ENCODE measurements around the gene TSPAN9. TPM values are rescaled to one million over a fixed set of nuclear protein-coding genes. Genes with fewer than 3 reads are reported as not detected.

The TSPAN9 gene
- total and polyA plus RNA-seq, 4 experiments from 2014 or later = 0.67 to 0.84 TPM; not detected in 2

DNA sequence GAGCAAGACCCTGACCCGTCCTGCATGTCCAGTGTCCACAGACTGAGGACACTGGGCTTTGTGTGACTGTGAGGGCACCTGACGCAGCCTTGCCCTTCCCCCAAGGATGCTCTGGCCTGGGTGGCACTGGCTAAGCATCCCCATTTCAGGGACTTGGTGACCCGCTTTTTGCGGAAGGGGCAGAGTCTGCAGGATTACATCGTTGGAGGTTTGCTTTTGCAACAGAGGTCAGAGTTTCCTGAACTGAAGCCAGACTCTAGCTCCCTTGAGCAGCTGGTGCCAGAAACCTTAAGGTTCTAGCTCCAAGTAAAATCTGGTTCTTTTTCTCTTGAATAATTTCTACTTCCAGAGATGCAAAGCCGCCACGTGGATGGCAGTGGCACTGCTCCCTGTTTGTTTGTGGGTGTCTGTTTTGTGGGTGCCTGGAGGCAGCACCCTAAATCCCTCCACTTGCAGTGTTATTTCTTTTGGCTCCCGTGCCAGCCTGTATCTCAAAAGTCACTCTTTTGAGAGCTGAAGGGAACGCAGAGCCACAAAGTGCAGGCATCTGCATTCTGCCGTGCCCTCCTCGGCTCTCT, 184.7 kb downstream of the TSPAN9 start:
- intact Hi-C loops (cut with micrococcal nuclease) = no loop called here
- DNase-seq = no peak
- no peaks in the 10 kb centered on the region for H3K9me3 ChIP-seq (ENCODE audit: control insufficient read depth in 1 of 2, low read length in 2 of 2)
- no peak overlapping the region for H3K27ac Mint-ChIP-seq
- H3K36me3 ChIP-seq (ENCODE audit: insufficient read depth, low read length) = no peaks in the 10 kb centered on the region
- H3K4me1 ChIP-seq (ENCODE audit: insufficient read depth, low read length) = no peaks in the 10 kb centered on the region
- no peaks in the 10 kb centered on the region for H3K36me3 Mint-ChIP-seq
- H3K27me3 ChIP-seq (ENCODE audit: insufficient read depth, low read length) = no peaks in the 10 kb centered on the region
- H3K9me3 Mint-ChIP-seq = no peaks in the 10 kb centered on the region
- no peak overlapping the region for H3K27ac ChIP-seq (ENCODE audit: low read depth, low read length)
- CTCF ChIA-PET (ENCODE audit: partially characterized antibody) = interaction anchor here (1.5 kb wide), 1 partner anchor 13 kb away, joined by 4 read pairs; no protein-coding TSS in a partner anchor
- H3K4me1 Mint-ChIP-seq = no peaks in the 10 kb centered on the region
- peaks cover 0 to 8% of the 10 kb centered on the region in 2 donors for H3K27me3 Mint-ChIP-seq
- POLR2A ChIA-PET (ENCODE audit: partially characterized antibody) = no interaction called here
- H3K4me3 ChIP-seq (ENCODE audit: low read length in 2 of 2) = no peak overlapping the region
- no peak overlapping the region for H3K4me3 Mint-ChIP-seq

GRCh38 chr12:3262470-3262869, 185.3 kb downstream of the TSPAN9 start:
- H3K4me3 Mint-ChIP-seq = no peak overlapping the region
- H3K4me3 ChIP-seq (ENCODE audit: low read length in 2 of 2) = no peak overlapping the region
- no peaks in the 10 kb centered on the region for H3K36me3 Mint-ChIP-seq
- no peak overlapping the region for H3K27ac ChIP-seq (ENCODE audit: low read depth, low read length)
- H3K9me3 ChIP-seq (ENCODE audit: control insufficient read depth in 1 of 2, low read length in 2 of 2) = no peaks in the 10 kb centered on the region
- no peaks in the 10 kb centered on the region for H3K4me1 Mint-ChIP-seq
- POLR2A ChIA-PET (ENCODE audit: partially characterized antibody) = no interaction called here
- H3K36me3 ChIP-seq (ENCODE audit: insufficient read depth, low read length) = no peaks in the 10 kb centered on the region
- DNase-seq = no peak
- intact Hi-C loops (cut with micrococcal nuclease) = no loop called here
- no peaks in the 10 kb centered on the region for H3K4me1 ChIP-seq (ENCODE audit: insufficient read depth, low read length)
- H3K9me3 Mint-ChIP-seq = no peaks in the 10 kb centered on the region
- H3K27me3 Mint-ChIP-seq = peaks cover 0 to 8% of the 10 kb centered on the region in 2 donors
- H3K27ac Mint-ChIP-seq = no peak overlapping the region
- H3K27me3 ChIP-seq (ENCODE audit: insufficient read depth, low read length) = no peaks in the 10 kb centered on the region
- CTCF ChIA-PET (ENCODE audit: partially characterized antibody) = interaction anchor here (1.5 kb wide), 1 partner anchor 13 kb away, joined by 4 read pairs; no protein-coding TSS in a partner anchor

- H3K27me3 Mint-ChIP-seq = peaks cover 0 to 5% of the 10 kb centered on the region in 2 donors
- H3K4me3 ChIP-seq (ENCODE audit: low read length in 2 of 2) = no peak overlapping the region
- no peaks in the 10 kb centered on the region for H3K4me1 Mint-ChIP-seq
- no peaks in the 10 kb centered on the region for H3K9me3 ChIP-seq (ENCODE audit: control insufficient read depth in 1 of 2, low read length in 2 of 2)
- POLR2A ChIA-PET (ENCODE audit: partially characterized antibody) = no interaction called here
- CTCF ChIA-PET (ENCODE audit: partially characterized antibody) = interaction anchor here (1.5 kb wide), 1 partner anchor 12 kb away, joined by 4 read pairs; no protein-coding TSS in a partner anchor
- no peaks in the 10 kb centered on the region for H3K36me3 Mint-ChIP-seq
- H3K36me3 ChIP-seq (ENCODE audit: insufficient read depth, low read length) = no peaks in the 10 kb centered on the region
- H3K27me3 ChIP-seq (ENCODE audit: insufficient read depth, low read length) = no peaks in the 10 kb centered on the region
- no peak overlapping the region for H3K27ac ChIP-seq (ENCODE audit: low read depth, low read length)
- H3K27ac Mint-ChIP-seq = no peak overlapping the region
- no peaks in the 10 kb centered on the region for H3K9me3 Mint-ChIP-seq
- H3K4me3 Mint-ChIP-seq = no peak overlapping the region
- intact Hi-C loops (cut with micrococcal nuclease) = no loop called here
- no peak for DNase-seq
- no peaks in the 10 kb centered on the region for H3K4me1 ChIP-seq (ENCODE audit: insufficient read depth, low read length)
Observed at GRCh38 chr12:3263282-3263681, 186.1 kb downstream of the TSPAN9 start.

- H3K4me1 Mint-ChIP-seq = no peaks in the 10 kb centered on the region
- H3K9me3 Mint-ChIP-seq = no peaks in the 10 kb centered on the region
- no peaks in the 10 kb centered on the region for H3K36me3 ChIP-seq (ENCODE audit: insufficient read depth, low read length)
- H3K27me3 ChIP-seq (ENCODE audit: insufficient read depth, low read length) = no peaks in the 10 kb centered on the region
- no peaks in the 10 kb centered on the region for H3K4me1 ChIP-seq (ENCODE audit: insufficient read depth, low read length)
- DNase-seq = no peak
- no peak overlapping the region for H3K4me3 Mint-ChIP-seq
- H3K27me3 Mint-ChIP-seq = peaks cover 0 to 5% of the 10 kb centered on the region in 2 donors
- ChIA-PET POLR2A (ENCODE audit: partially characterized antibody) (no interaction called here), CTCF (ENCODE audit: partially characterized antibody) (interaction anchor here (3.6 kb wide), 1 partner anchor 12 kb away, joined by 19 read pairs; no protein-coding TSS in a partner anchor)
- no peaks in the 10 kb centered on the region for H3K9me3 ChIP-seq (ENCODE audit: control insufficient read depth in 1 of 2, low read length in 2 of 2)
- intact Hi-C loops (cut with micrococcal nuclease) = no loop called here
- H3K27ac ChIP-seq (ENCODE audit: low read depth, low read length) = no peak overlapping the region
- no peak overlapping the region for H3K4me3 ChIP-seq (ENCODE audit: low read length in 2 of 2)
- no peaks in the 10 kb centered on the region for H3K36me3 Mint-ChIP-seq
- no peak overlapping the region for H3K27ac Mint-ChIP-seq
Observed at GRCh38 chr12:3263939-3264922, 187.1 kb downstream of the TSPAN9 start.

- Mint-ChIP-seq H3K4me3 (no peak overlapping the region), H3K27ac (no peak overlapping the region), H3K27me3 (peaks cover 0 to 2% of the 10 kb centered on the region in 2 donors), H3K9me3 (no peaks in the 10 kb centered on the region), H3K4me1 (no peaks in the 10 kb centered on the region), H3K36me3 (no peaks in the 10 kb centered on the region)
- Histone ChIP-seq H3K27ac (ENCODE audit: low read depth, low read length) (no peak overlapping the region), H3K27me3 (ENCODE audit: insufficient read depth, low read length) (no peaks in the 10 kb centered on the region), H3K36me3 (ENCODE audit: insufficient read depth, low read length) (no peaks in the 10 kb centered on the region), H3K4me3 (ENCODE audit: low read length in 2 of 2) (no peak overlapping the region), H3K4me1 (ENCODE audit: insufficient read depth, low read length) (no peaks in the 10 kb centered on the region), H3K9me3 (ENCODE audit: control insufficient read depth in 1 of 2, low read length in 2 of 2) (no peaks in the 10 kb centered on the region)
- CTCF ChIA-PET (ENCODE audit: partially characterized antibody) = interaction anchor here (1.3 to 3.6 kb wide), 2 partner anchors 11 to 192 kb away, joined by 3 to 19 read pairs; no protein-coding TSS in a partner anchor
- DNase-seq = no peak
- POLR2A ChIA-PET (ENCODE audit: partially characterized antibody) = no interaction called here
- intact Hi-C loops (cut with micrococcal nuclease) = no loop called here
Observed at GRCh38 chr12:3265406-3265805, 188.2 kb downstream of the TSPAN9 start.

DNA sequence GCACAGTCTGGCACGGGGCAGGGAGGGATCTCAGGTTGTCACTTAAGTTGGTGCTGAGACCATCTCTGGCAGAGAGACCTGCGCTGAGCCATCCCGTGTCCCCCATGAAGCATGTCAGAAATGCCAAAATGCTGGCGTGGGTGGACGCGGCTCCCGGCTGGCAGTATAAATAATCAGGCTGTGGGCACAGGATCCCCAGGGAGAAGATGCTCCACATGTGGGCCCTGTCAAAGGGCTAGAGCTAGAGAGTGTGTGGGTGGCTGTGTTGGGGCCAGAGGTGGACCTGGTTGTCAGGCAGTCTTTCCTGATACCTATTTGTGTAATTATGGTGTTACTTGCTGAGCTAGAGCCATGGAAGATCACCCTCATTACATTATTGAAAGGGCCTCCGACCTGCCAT, 189.5 kb downstream of the TSPAN9 start:
- Mint-ChIP-seq H3K9me3 (no peaks in the 10 kb centered on the region), H3K4me3 (no peak overlapping the region), H3K36me3 (no peaks in the 10 kb centered on the region), H3K4me1 (no peaks in the 10 kb centered on the region), H3K27ac (no peak overlapping the region), H3K27me3 (peaks cover 3% of the 10 kb centered on the region in 2 donors)
- no peak for DNase-seq
- intact Hi-C loops (cut with micrococcal nuclease) = no loop called here
- POLR2A ChIA-PET (ENCODE audit: partially characterized antibody) = no interaction called here
- Histone ChIP-seq H3K9me3 (ENCODE audit: control insufficient read depth in 1 of 2, low read length in 2 of 2) (no peaks in the 10 kb centered on the region), H3K4me1 (ENCODE audit: insufficient read depth, low read length) (no peaks in the 10 kb centered on the region), H3K27me3 (ENCODE audit: insufficient read depth, low read length) (no peaks in the 10 kb centered on the region), H3K4me3 (ENCODE audit: low read length in 2 of 2) (no peak overlapping the region), H3K27ac (ENCODE audit: low read depth, low read length) (no peak overlapping the region), H3K36me3 (ENCODE audit: insufficient read depth, low read length) (no peaks in the 10 kb centered on the region)
- CTCF ChIA-PET (ENCODE audit: partially characterized antibody) = interaction anchor here (0.7 to 3.6 kb wide), 2 partner anchors 10 to 33 kb away, joined by 3 to 19 read pairs; no protein-coding TSS in a partner anchor

DNA sequence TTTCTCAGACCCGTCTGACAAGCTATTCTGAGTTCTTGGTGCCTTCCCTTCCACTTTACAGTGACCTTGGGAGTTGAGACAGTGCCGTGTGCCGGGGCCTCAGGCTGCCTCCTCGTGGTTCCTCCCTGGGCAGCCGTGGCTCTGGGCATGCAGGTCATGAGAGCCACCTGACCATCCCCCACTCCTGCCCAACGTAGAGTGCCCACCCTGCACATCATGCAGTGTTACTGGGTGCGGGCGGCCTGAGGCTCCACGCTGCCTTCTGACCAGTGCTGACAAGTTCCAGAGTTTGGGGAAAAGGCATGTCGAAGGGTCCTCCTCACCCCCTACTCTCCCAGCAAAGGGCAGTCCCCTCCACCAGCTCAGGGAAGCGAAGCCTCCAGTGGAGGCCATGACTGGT, 190.5 kb downstream of the TSPAN9 start:
- Mint-ChIP-seq H3K4me1 (no peaks in the 10 kb centered on the region), H3K9me3 (no peaks in the 10 kb centered on the region), H3K27ac (no peak overlapping the region), H3K27me3 (peaks cover 3 to 6% of the 10 kb centered on the region in 2 donors), H3K36me3 (no peaks in the 10 kb centered on the region), H3K4me3 (no peak overlapping the region)
- intact Hi-C loops (cut with micrococcal nuclease) = no loop called here
- no peaks in the 10 kb centered on the region for H3K36me3 ChIP-seq (ENCODE audit: insufficient read depth, low read length)
- CTCF ChIA-PET (ENCODE audit: partially characterized antibody) = interaction anchor here (3.6 kb wide), 1 partner anchor 9 kb away, joined by 19 read pairs; no protein-coding TSS in a partner anchor
- POLR2A ChIA-PET (ENCODE audit: partially characterized antibody) = no interaction called here
- H3K4me3 ChIP-seq (ENCODE audit: low read length in 2 of 2) = no peak overlapping the region
- H3K27me3 ChIP-seq (ENCODE audit: insufficient read depth, low read length) = no peaks in the 10 kb centered on the region
- H3K27ac ChIP-seq (ENCODE audit: low read depth, low read length) = no peak overlapping the region
- H3K9me3 ChIP-seq (ENCODE audit: control insufficient read depth in 1 of 2, low read length in 2 of 2) = no peaks in the 10 kb centered on the region
- H3K4me1 ChIP-seq (ENCODE audit: insufficient read depth, low read length) = no peaks in the 10 kb centered on the region
- no peak for DNase-seq
